HG03521 (cell line): Measurements from ENCODE around the gene WWC1.
A peak's percentile ranks its signal among the peaks of the same experiment; 100 is the strongest.

ENCODE experiments used
- ATAC-seq: cut with Tn5 transposase; IDR thresholded peaks from one replicate; pipeline ENCODE4 v1.9.1; 2021; ENCODE audit warnings: mild to moderate bottlenecking, moderate library complexity; ENCODE audit not compliant: unreplicated experiment

WWC1 gene

GRCh38 chr5:168291342-168291963 lies at the start of gene WWC1:
WWC1 (plus strand) TSS chr5:168291645; CDS start chr5:168292153, 508 bp downstream.
- peak; percentile 64 for ATAC-seq

- no peak for ATAC-seq
Observed at GRCh38 chr5:168244838-168245559, 46.4 kb upstream of the WWC1 start.

GRCh38 chr5:168249923-168250322 lies 41.5 kb upstream of the WWC1 start:
- no peak for ATAC-seq

- ATAC-seq, result no peak
Observed at GRCh38 chr5:168251259-168251658, 40.2 kb upstream of the WWC1 start.

GRCh38 chr5:168254013-168254693 lies 37.3 kb upstream of the WWC1 start:
- no peak for ATAC-seq

- ATAC-seq, result no peak
Observed at GRCh38 chr5:168260353-168261226, 30.9 kb upstream of the WWC1 start.

GRCh38 chr5:168261227-168261571 lies 30.2 kb upstream of the WWC1 start:
- ATAC-seq, result no peak

GRCh38 chr5:168262042-168262743 lies 29.3 kb upstream of the WWC1 start:
- ATAC-seq, result no peak

- no peak for ATAC-seq
Observed at GRCh38 chr5:168263121-168263520, 28.3 kb upstream of the WWC1 start.

- ATAC-seq, result no peak
Observed at GRCh38 chr5:168266016-168266415, 25.4 kb upstream of the WWC1 start.

- ATAC-seq, result peak; percentile 78
Observed at GRCh38 chr5:168268949-168269936, 22.2 kb upstream of the WWC1 start.

- ATAC-seq, result no peak
Observed at GRCh38 chr5:168269937-168270330, 21.5 kb upstream of the WWC1 start.

- ATAC-seq, result no peak
Observed at GRCh38 chr5:168270476-168270875, 21.0 kb upstream of the WWC1 start.

- ATAC-seq, result no peak
Observed at GRCh38 chr5:168273056-168273980, 18.1 kb upstream of the WWC1 start.

GRCh38 chr5:168274406-168274805 lies 17.0 kb upstream of the WWC1 start:
- no peak for ATAC-seq

GRCh38 chr5:168275940-168276339 lies 15.5 kb upstream of the WWC1 start:
- no peak for ATAC-seq

- no peak for ATAC-seq
Observed at GRCh38 chr5:168282120-168282519, 9.3 kb upstream of the WWC1 start.

- ATAC-seq, result no peak
Observed at GRCh38 chr5:168284809-168285208, 6.6 kb upstream of the WWC1 start.
